Peyer's patch (tissue), 4 donors: ENCODE measurements around the gene GOT1.

Source experiments
- POLR2A ChIP-seq, 2 donors: fragments of 450-650 bp; IDR thresholded peaks; one replicate each; pipeline ENCODE4 v1.5.1; 2017; ENCODE audit warnings: antibody characterized with exemption in 2 of 2, mild to moderate bottlenecking in 2 of 2, moderate library complexity in 2 of 2
- TF ChIP-seq, protein P1 (sequence below), 6 experiments: fragments of 450-650 bp in 4 of 6; fragments of 200-600 bp in 2 of 6; sonication (generic) in 1 of 6; IDR thresholded peaks; one replicate each; pipeline ENCODE4 v1.5.1; 2017 to 2019; ENCODE audit warnings: antibody characterized with exemption in 6 of 6, mild to moderate bottlenecking in 3 of 6, moderate library complexity in 1 of 6

GRCh38 chr10:99358101-99358500, 72.3 kb downstream of the GOT1 start:
- no peak for TF ChIP-seq POLR2A (IDR thresholded peaks at IDR 0.05)
- TF ChIP-seq, protein P1, sequence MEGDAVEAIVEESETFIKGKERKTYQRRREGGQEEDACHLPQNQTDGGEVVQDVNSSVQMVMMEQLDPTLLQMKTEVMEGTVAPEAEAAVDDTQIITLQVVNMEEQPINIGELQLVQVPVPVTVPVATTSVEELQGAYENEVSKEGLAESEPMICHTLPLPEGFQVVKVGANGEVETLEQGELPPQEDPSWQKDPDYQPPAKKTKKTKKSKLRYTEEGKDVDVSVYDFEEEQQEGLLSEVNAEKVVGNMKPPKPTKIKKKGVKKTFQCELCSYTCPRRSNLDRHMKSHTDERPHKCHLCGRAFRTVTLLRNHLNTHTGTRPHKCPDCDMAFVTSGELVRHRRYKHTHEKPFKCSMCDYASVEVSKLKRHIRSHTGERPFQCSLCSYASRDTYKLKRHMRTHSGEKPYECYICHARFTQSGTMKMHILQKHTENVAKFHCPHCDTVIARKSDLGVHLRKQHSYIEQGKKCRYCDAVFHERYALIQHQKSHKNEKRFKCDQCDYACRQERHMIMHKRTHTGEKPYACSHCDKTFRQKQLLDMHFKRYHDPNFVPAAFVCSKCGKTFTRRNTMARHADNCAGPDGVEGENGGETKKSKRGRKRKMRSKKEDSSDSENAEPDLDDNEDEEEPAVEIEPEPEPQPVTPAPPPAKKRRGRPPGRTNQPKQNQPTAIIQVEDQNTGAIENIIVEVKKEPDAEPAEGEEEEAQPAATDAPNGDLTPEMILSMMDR (IDR thresholded peaks at IDR 0.05): no peak
